GM19351 (cell line): ENCODE data around the gene SCPEP1.
A peak's percentile ranks its signal among the peaks of the same experiment; 100 is the strongest.
"Not testable (repeated sequence)": the region's sequence is repeated elsewhere in the genome, so short reads cannot be mapped to it uniquely, and the experiment has no call there.

Experiments
- ATAC-seq: cut with Tn5 transposase; IDR thresholded peaks from one replicate; pipeline ENCODE4 v1.9.1; 2021; ENCODE audit warnings: mild to moderate bottlenecking, moderate library complexity; ENCODE audit not compliant: unreplicated experiment

SCPEP1 gene

DNA sequence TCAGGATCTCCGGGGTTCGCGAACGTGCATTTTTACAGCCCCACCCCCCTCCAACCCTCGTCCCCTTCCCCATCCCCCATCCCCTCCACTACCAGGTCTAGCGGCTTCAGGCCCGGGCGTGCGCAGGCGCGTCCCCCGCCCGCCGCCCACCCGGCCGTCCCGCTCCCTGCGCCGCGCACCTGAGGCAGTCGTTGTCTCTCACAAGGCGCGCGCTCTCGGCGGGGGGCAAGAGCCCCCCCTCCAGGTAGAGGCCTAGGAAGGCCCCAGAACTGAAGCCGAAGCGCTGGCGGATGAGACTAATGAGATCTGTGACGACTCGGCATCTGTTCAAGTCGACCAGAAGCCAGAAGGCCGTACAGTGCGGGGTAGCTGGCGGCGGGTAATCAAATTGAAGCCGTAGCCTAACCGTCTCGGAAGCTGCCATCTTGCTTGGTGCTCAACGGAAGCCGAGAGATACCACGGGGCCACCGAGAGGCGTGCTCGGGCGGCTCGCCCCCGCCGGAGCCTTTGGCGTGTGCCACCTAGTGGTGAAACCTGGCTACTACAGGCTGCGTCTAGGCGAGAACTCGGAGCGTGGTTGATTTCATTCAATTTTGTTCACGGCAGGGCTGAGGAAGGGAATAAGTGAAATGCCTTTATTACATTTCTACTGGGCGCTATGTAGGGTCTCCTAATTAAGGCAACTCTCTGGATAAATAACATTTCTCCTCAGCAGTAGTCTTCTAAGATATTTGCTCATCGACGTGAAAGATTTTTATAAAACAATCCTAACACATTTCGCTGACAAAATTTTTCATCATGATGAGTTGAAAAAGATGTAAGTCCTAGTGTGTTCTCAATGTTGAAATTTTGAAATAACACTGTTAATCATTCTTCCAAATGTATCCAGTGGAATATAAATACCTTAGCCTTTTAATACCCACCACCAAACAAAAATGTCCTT is 17.1 kb upstream of the SCPEP1 start, which contains the start of gene COIL:
COIL (minus strand) TSS at position 455 of the 943 bp plus-strand sequence; CDS start at position 424, 31 bp downstream.
- ATAC-seq = peak; percentile 98

GRCh38 chr17:56965241-56965640 is 12.7 kb upstream of the SCPEP1 start:
- ATAC-seq = not testable (repeated sequence)

GRCh38 chr17:56965681-56966080 is 12.2 kb upstream of the SCPEP1 start:
- ATAC-seq = not testable (repeated sequence)

GRCh38 chr17:56966338-56966737 is 11.6 kb upstream of the SCPEP1 start:
- no peak for ATAC-seq

DNA sequence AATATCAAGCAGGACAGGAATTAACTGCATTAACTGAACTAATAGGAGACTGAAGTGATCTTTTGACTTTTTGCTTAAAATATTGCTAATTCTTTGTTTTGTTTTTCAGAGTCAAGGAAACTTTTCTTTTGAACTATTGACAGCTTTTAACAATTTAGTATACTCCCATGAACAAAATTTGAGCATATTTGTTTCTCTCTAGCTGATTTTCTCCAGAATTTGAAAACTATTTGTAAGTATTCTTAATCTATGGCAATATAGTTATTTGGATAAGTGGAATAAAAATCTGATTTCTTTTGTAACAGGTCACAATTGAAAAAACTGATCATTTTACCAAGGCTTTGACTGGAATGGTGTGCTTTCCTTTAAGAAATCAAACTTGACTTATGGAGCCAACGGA is 7.0 kb upstream of the SCPEP1 start:
- no peak for ATAC-seq

GRCh38 chr17:56972111-56972730 is 5.7 kb upstream of the SCPEP1 start:
- no peak for ATAC-seq

GRCh38 chr17:56973520-56973919 is 4.4 kb upstream of the SCPEP1 start:
- no peak for ATAC-seq

GRCh38 chr17:56974055-56974454 is 3.9 kb upstream of the SCPEP1 start:
- no peak for ATAC-seq

- no peak for ATAC-seq
These were observed 2.3 kb upstream of the SCPEP1 start for GRCh38 chr17:56975656-56976055.

DNA sequence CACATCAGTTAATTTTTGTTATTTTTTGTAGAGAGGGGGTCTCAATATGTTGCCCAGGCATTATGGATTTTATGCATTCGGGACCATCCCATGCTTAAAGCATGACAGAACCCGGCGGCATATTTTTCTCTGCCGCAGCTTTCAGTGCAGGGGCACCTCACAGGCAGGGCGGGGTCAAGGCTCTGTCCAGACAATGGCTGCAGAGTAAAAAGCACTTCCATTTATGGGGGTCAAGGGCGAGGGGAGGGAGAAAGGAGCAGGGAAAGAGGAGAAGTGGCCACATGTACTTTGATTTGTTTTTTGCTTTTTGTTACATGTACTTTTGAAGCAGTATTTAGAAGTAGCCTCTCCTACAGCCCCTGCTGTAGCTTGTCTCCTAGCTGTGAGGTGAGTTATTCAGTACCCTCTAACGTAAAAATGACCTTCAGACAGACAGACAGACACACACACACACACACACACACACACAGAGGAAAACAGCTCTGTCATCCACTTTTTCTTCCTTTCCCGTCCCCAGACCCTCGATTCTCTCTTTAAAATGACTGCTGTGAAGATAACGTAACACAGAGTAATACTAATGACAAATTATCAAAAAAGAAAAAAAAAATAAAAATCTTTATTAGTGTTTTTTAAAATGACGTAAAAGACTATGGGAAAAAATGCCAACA is 856 bp upstream of the SCPEP1 start:
- no peak for ATAC-seq

DNA sequence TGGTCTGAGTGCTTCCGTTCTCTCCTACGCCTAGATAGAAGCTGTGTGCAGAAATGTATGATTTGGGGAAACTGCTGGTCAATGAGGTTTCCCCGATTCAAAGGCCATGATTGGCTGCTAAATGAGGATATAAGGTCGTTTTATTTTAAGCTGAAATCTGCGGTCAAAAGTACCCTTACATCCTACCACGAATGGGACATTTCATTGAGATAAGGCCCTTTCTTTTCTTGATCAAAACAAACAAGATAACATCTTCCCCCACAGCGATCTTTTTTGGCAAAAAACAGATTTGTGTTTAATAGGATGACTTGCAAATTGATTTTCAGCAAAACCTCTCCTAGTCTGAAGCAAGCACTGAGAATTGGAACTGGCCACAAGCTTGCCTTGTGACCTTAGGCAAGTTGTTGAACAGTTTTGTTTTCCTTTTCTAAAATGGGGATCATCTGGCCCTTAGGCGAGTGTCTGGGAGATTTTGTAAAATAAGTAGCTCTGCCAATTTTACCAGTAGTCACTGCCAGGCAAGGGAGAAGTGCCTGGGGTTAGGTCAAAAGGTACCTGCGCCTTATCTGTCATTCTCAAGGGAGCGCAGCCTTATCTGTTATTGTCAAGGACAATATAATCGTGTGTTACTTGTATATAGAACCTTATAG is 635 bp downstream of the SCPEP1 start:
- ATAC-seq = peak; percentile 57

DNA sequence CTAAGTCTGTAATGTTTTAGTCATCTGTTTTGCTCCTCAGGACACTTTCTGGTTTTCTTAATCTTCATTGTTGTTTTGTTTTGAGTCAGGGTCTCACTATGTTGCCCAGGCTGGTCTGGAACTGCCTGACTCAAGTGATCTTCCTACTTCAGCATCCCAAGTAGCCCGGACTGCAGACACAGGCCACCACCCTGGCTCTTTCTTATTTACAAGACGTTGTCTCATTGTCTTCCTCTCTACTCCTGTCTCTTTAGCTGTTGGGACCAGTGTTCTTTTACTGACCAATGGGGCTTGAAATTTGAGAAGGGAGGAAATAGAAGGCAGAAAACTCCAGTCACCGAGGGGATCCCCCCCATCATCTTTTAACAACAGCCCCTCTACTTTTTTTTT is 1.2 kb downstream of the SCPEP1 start:
- ATAC-seq = peak; percentile 18

DNA sequence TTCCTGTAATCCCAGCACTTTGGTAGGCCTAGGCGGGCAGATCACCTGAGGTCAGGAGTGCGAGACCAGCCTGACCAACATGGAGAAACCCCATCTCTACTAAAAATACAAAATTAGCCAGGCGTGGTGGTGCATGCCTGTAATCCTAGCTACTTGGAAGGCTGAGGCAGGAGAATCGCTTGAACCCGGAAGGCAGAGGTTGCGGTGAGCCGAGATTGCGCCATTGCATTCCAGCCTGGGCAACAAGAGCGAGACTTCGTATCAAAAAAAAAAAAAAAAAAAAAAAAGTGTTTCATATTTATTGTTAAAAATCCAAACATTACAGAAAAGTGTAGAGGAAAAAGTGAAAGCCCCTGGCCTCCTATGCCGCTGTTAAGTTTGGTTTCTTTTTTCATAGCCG is 2.6 kb downstream of the SCPEP1 start:
- not testable (repeated sequence) for ATAC-seq

- no peak for ATAC-seq
These were observed 4.4 kb downstream of the SCPEP1 start for GRCh38 chr17:56982312-56982711.

- no peak for ATAC-seq
These were observed 5.4 kb downstream of the SCPEP1 start for GRCh38 chr17:56983366-56983765.

- ATAC-seq = no peak
These were observed 7.6 kb downstream of the SCPEP1 start for GRCh38 chr17:56985371-56986162.

DNA sequence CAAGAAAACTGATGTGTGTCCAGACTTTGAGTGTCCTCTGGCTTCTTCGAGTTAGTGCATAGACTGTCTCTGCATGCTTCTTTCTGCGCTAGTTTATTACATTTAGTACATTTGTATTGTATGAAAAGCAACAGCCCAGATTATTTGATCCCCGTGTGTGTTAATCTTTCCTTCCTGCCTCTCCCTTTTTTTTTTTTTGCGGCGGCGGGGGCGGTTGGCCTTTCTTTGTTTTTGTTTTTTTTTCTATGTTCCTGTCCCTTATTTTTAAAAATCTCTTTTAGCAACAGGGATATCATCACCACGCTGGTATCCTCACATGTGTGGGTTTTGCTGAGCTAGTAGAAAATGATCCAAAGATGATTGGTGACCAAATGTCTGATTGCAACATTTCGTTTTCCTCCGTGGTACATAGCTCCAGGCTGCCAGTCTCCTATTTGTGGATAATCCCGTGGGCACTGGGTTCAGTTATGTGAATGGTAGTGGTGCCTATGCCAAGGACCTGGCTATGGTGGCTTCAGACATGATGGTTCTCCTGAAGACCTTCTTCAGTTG is 9.4 kb downstream of the SCPEP1 start:
- no peak for ATAC-seq

GRCh38 chr17:56988901-56989572 is 11.1 kb downstream of the SCPEP1 start:
- ATAC-seq = no peak

DNA sequence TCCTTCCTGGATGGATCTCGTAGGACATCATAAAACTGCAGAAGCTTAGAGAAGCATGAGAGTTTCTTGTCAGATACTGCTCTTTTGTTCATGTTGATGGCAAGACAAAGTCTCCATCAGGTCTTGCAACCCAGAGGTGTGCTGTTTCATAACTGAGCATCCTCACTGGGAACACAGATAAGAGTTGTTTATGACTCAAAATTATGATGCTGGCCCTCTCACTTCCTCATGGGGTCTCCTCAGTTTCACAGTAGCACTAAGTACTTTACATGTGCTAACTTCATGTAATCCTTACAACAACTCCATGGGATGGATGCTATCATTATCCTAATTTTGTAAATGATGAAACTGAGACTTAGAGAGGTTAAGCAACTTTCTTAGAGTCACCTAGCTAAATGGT is 14.4 kb downstream of the SCPEP1 start:
- ATAC-seq = no peak
